HG03095 (cell line): Measurements from ENCODE around the gene DDIT3.

Experiments used
- ATAC-seq: cut with Tn5 transposase; IDR thresholded peaks from one replicate; pipeline ENCODE4 v1.9.1; 2021; ENCODE audit warnings: moderate library complexity; ENCODE audit not compliant: unreplicated experiment

The DDIT3 gene

GRCh38 chr12:57487597-57488401 lies 32.5 kb downstream of the DDIT3 start, which contains the start of gene MARS1:
Gene MARS1 (plus strand): TSS chr12:57488068. CDS start chr12:57488091, 23 bp downstream.
- peak; percentile 97 for ATAC-seq

- no peak for ATAC-seq
Observed at GRCh38 chr12:57487055-57487596, 33.2 kb downstream of the DDIT3 start.

- no peak for ATAC-seq
Observed at GRCh38 chr12:57485695-57486094, 34.6 kb downstream of the DDIT3 start.

- no peak for ATAC-seq
Observed at GRCh38 chr12:57483466-57483865, 36.8 kb downstream of the DDIT3 start.

GRCh38 chr12:57481671-57482070 lies 38.6 kb downstream of the DDIT3 start:
- ATAC-seq: no peak

- peak; percentile 36 for ATAC-seq
Observed at GRCh38 chr12:57479376-57480115, 40.8 kb downstream of the DDIT3 start, which contains the start of gene ARHGAP9. Gene ARHGAP9 (minus strand): TSS chr12:57479866. CDS start chr12:57479406, 460 bp downstream.

- no peak for ATAC-seq
Observed at GRCh38 chr12:57479043-57479375, 41.3 kb downstream of the DDIT3 start.

GRCh38 chr12:57477710-57478681 lies 42.3 kb downstream of the DDIT3 start:
- ATAC-seq: no peak

- ATAC-seq: no peak
Observed at GRCh38 chr12:57476993-57477709, 43.2 kb downstream of the DDIT3 start.

- ATAC-seq: peak; percentile 53
Observed at GRCh38 chr12:57476162-57476992, 43.9 kb downstream of the DDIT3 start.

GRCh38 chr12:57475271-57476161 lies 44.8 kb downstream of the DDIT3 start:
- peak; percentile 1 for ATAC-seq

GRCh38 chr12:57474862-57475261 lies 45.5 kb downstream of the DDIT3 start:
- ATAC-seq: no peak

GRCh38 chr12:57474430-57474829 lies 45.9 kb downstream of the DDIT3 start:
- no peak for ATAC-seq

GRCh38 chr12:57473886-57474285 lies 46.4 kb downstream of the DDIT3 start:
- no peak for ATAC-seq

- no peak for ATAC-seq
Observed at GRCh38 chr12:57473392-57473791, 46.9 kb downstream of the DDIT3 start.

- no peak for ATAC-seq
Observed at GRCh38 chr12:57472391-57472790, 47.9 kb downstream of the DDIT3 start.

- no peak for ATAC-seq
Observed at GRCh38 chr12:57471661-57472060, 48.7 kb downstream of the DDIT3 start.
